HG02884 (cell line): ENCODE data around the gene RTN4R.
"Not testable (repeated sequence)": the region's sequence is repeated elsewhere in the genome, so short reads cannot be mapped to it uniquely, and the experiment has no call there.

Source experiments
- ATAC-seq: cut with Tn5 transposase; IDR thresholded peaks from one replicate; pipeline ENCODE4 v1.9.1; 2021; ENCODE audit warnings: mild to moderate bottlenecking, moderate library complexity; ENCODE audit not compliant: unreplicated experiment

RTN4R gene

GRCh38 chr22:20289182-20290044 is 21.3 kb upstream of the RTN4R start:
- ATAC-seq: not testable (repeated sequence)

GRCh38 chr22:20286784-20287423 is 18.8 kb upstream of the RTN4R start:
- not testable (repeated sequence) for ATAC-seq

- not testable (repeated sequence) for ATAC-seq
Observed at GRCh38 chr22:20286312-20286660, 18.2 kb upstream of the RTN4R start.

- ATAC-seq: not testable (repeated sequence)
Observed at GRCh38 chr22:20285473-20286311, 17.6 kb upstream of the RTN4R start.

GRCh38 chr22:20284471-20285086 is 16.5 kb upstream of the RTN4R start:
- ATAC-seq: no peak

GRCh38 chr22:20283674-20284066 is 15.6 kb upstream of the RTN4R start:
- no peak for ATAC-seq

- ATAC-seq: no peak
Observed at GRCh38 chr22:20282901-20283673, 15.0 kb upstream of the RTN4R start.

- ATAC-seq: no peak
Observed at GRCh38 chr22:20281891-20282290, 13.8 kb upstream of the RTN4R start.

GRCh38 chr22:20281473-20281872 is 13.4 kb upstream of the RTN4R start:
- ATAC-seq: not testable (repeated sequence)

- ATAC-seq: no peak
Observed at GRCh38 chr22:20280866-20281265, 12.7 kb upstream of the RTN4R start.

GRCh38 chr22:20280163-20280562 is 12.0 kb upstream of the RTN4R start:
- ATAC-seq: not testable (repeated sequence)

GRCh38 chr22:20279662-20280134 is 11.6 kb upstream of the RTN4R start:
- no peak for ATAC-seq

GRCh38 chr22:20278726-20279490 is 10.8 kb upstream of the RTN4R start:
- ATAC-seq: not testable (repeated sequence)

- ATAC-seq: not testable (repeated sequence)
Observed at GRCh38 chr22:20277936-20278635, 10.0 kb upstream of the RTN4R start.

GRCh38 chr22:20276468-20276867 is 8.3 kb upstream of the RTN4R start:
- ATAC-seq: no peak

- ATAC-seq: no peak
Observed at GRCh38 chr22:20275836-20276235, 7.7 kb upstream of the RTN4R start.

- ATAC-seq: not testable (repeated sequence)
Observed at GRCh38 chr22:20275325-20275724, 7.2 kb upstream of the RTN4R start.

GRCh38 chr22:20274374-20274773 is 6.3 kb upstream of the RTN4R start:
- not testable (repeated sequence) for ATAC-seq

- no peak for ATAC-seq
Observed at GRCh38 chr22:20273758-20274181, 5.7 kb upstream of the RTN4R start.
